Suprapubic skin (tissue), 4 donors: ENCODE data around the gene DNAH17.

ENCODE experiments used
- POLR2A ChIP-seq, 2 donors: fragments of 450-650 bp; IDR thresholded peaks; one replicate each; pipeline ENCODE4 v1.6.1; 2017; ENCODE audit warnings: antibody characterized with exemption in 2 of 2, mild to moderate bottlenecking in 2 of 2, moderate library complexity in 2 of 2
- POLR2AphosphoS5 ChIP-seq, 3 donors: sonication (generic); formaldehyde crosslinking; IDR thresholded peaks; one replicate each; pipeline ENCODE4 v1.6.1; 2017; ENCODE audit warnings: antibody characterized with exemption in 3 of 3
- TF ChIP-seq, protein P1 (sequence below), 2 donors: fragments of 200-600 bp in 1 of 2; fragments of 450-650 bp in 1 of 2; sonication (generic) in 1 of 2; IDR thresholded peaks; one replicate each; pipeline ENCODE4 v1.5.1; 2016 to 2019; ENCODE audit warnings: antibody characterized with exemption in 2 of 2, mild to moderate bottlenecking in 1 of 2, moderate library complexity in 1 of 2

DNA sequence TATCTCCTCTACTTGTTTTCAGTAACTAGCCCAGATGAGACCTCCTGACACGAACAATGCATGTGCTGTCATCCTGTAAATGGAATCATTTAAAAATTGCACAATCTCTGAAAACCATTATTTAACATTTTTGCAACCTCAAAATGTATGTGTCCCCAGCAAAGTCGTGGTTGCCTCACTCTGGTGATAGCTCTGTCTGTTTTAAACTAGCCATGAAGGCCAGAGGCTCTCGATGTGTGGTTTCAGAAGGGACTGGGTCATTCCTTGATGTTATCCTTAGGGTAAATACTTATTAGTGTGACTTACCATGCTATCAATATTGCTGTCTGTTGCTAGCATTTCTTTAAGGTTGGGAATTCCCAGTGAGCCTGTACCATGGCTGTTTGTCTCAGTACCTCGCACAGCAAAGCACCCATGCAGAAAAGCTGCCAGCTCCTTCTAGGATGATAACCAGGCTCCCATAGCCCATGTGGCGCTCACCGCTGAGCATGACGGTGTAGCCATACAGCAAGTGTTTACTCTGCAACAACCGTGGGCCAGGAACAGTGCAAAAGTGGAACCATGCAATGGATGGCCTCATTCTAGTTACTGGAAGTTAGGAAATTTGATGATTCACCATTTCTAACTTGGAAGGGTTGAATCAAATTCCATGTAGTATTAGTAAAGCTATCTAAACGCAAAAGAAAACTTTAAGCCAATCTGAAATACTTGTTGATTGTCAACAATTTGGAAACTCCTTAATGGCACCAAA lies 201.6 kb downstream of the DNAH17 start:
- TF ChIP-seq, protein P1, sequence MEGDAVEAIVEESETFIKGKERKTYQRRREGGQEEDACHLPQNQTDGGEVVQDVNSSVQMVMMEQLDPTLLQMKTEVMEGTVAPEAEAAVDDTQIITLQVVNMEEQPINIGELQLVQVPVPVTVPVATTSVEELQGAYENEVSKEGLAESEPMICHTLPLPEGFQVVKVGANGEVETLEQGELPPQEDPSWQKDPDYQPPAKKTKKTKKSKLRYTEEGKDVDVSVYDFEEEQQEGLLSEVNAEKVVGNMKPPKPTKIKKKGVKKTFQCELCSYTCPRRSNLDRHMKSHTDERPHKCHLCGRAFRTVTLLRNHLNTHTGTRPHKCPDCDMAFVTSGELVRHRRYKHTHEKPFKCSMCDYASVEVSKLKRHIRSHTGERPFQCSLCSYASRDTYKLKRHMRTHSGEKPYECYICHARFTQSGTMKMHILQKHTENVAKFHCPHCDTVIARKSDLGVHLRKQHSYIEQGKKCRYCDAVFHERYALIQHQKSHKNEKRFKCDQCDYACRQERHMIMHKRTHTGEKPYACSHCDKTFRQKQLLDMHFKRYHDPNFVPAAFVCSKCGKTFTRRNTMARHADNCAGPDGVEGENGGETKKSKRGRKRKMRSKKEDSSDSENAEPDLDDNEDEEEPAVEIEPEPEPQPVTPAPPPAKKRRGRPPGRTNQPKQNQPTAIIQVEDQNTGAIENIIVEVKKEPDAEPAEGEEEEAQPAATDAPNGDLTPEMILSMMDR (IDR thresholded peaks at IDR 0.05): no peak
- TF ChIP-seq POLR2AphosphoS5 (IDR thresholded peaks at IDR 0.05) (peak; percentile 30 to 78 (median 41)), POLR2A (IDR thresholded peaks at IDR 0.05) (no peak)
